HG02870 (cell line): ENCODE data around the gene SCNN1A.

ENCODE experiments used
- ATAC-seq: cut with Tn5 transposase; IDR thresholded peaks from one replicate; pipeline ENCODE4 v1.9.1; 2021; ENCODE audit warnings: mild to moderate bottlenecking, moderate library complexity; ENCODE audit not compliant: unreplicated experiment

Gene SCNN1A

DNA sequence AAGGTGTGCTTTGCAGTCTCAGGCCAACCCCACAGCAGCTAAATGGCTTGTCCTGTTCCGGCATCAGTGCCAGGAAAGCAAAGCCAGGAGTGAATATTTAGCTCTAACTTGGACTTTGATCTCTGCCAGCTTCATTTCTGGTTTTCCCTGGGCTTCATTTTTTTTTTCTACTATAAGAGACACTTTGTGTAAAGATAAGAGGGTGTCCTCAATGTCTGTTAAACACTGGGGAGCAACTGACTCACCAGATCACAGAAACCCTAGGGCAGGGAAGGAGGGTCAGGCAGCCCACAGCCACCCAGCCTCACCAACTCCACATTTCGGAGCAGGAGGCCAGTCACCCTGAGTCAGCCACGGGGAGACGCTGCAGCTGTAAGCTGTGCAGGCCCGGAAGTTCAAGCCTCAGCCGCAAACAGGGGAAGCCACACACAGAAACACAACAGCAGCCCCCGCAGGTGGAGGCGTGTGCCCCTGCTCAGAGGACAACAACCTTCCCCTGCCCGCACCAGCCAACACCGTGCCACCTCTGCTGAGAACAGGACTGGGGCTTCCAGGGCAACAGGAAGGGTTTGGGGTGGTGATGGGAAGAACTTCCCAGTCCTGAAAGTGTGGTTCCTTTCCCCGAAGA, 39.8 kb downstream of the SCNN1A start:
- ATAC-seq: peak; percentile 37

GRCh38 chr12:6334940-6335450, 40.4 kb downstream of the SCNN1A start:
- ATAC-seq: no peak

GRCh38 chr12:6334359-6334758, 41.0 kb downstream of the SCNN1A start:
- no peak for ATAC-seq

GRCh38 chr12:6333566-6333965, 41.8 kb downstream of the SCNN1A start:
- ATAC-seq: no peak

GRCh38 chr12:6333029-6333428, 42.3 kb downstream of the SCNN1A start:
- ATAC-seq: no peak

DNA sequence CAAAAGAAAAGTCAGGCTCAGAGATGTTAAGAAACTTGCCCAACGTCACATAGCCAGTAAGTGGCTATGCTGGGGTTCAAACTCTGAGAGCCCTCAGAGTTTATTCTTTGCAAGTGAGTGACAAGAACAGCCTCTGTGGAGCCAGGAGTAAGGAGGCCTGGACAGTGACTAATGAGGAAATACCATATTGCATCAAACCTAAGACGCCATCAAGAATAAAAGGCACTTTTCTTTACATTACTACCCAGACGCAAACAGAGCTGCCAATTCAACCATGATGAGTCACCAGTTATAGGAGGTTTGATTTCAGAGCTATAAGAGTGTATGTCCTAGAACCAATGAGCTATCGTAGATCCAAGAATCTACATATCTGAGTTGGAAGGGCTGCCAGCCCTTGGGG, 42.9 kb downstream of the SCNN1A start:
- no peak for ATAC-seq

DNA sequence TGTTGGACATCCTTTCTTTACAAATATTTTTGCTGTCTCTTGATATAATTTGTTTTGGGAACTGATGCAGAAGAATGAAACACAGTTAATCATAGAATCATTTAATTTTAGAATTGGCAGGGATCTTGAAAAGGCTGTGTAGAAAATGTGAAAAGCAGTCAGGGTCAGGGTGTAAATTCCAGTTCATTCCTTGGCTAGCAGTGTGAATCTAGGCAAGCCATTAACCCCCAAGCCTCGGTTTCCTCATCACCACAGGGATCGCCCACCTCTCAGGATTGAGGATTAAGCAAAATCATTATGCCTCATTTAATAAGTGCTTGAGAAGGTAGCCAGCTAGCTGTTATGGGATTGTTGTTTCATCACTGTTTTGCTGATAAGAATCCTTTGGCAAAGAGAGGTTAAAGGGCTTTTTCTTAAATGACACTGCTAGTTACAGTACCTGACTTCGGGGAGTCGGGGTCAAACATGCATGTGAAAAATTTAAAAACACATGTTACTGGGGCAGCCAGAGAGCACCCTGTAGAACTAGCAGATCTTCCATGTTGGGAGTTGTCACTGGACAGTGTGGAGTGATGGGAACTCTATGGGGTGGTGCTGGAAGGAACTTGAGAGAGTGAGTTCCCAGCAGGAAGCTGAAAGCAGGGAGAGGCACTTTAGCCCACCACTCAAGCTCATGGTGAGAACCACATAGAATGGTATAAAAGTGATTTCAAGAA, 44.2 kb downstream of the SCNN1A start:
- no peak for ATAC-seq

DNA sequence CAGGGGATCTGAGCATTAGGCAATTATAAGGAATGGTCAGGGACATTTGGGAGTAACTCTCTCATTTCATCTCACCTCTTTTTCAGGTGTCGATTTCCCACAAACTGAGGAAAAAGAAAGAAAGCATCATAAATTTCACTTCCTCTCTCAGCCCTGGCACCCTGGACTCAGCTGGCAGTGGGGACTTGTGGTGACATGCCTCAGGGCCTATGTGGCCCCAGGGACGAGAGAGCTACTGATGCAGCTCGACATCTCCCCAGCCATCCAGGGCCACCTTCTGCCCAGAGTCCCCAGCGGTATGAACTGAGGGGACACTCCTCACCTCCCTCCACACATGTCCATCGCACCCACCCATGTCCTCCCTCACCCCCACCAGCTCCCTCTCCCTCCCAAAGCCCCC, 45.2 kb downstream of the SCNN1A start:
- ATAC-seq: no peak

DNA sequence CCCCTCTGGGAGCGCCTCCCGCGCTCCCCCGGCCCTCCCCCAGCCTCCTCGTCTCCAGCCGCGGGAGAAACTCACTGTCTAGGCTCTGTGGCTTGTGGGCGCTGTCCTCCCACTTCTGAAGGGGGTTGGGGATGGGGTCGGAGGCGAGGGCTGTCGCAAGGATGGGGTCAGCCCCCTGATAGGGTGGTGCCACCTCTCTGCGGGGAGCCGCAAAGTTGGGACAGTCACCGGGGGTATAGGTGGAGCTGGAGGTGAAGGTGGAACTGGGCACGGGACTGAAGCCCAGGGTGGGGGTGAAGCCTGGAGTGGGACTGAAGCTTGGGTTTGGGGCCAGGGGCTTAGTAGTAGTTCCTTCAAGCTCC, 45.7 kb downstream of the SCNN1A start:
- ATAC-seq: no peak

- no peak for ATAC-seq
Measured at GRCh38 chr12:6328945-6329702, 46.2 kb downstream of the SCNN1A start.

DNA sequence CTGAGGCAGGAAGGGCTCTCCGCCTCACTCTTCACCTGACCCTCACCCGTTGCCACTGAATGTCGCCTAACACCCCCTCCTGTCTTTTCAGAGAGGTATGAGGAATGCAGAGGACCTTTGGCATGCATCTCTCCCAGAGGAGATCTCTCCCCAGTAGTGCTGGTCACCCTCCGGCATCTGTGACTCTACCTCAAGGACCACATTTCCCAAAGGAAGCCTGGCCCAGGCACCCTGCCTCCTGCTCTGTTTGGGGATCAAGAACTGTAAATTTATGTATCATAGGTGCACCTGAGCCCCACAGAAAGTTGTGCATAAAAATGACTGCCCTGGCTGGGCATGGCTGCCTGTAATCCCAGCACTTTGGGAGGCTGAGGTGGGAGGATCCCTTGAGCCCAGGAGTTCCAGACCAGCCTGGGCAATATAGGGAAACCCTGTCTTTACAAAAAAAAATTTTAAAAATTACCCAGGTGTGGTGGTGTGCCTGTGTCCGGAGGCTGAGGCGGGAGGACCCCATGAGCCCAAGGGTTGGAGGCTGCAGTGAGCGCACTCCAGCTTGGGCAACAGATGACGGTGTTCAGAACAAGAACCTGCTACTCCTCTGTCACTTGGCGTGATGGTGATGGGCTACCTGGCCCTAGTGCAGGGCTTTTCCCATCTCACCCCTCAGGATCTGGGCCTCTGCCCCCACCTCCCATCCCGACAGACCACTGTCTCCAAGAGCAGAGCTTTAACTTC, 47.2 kb downstream of the SCNN1A start:
- no peak for ATAC-seq

DNA sequence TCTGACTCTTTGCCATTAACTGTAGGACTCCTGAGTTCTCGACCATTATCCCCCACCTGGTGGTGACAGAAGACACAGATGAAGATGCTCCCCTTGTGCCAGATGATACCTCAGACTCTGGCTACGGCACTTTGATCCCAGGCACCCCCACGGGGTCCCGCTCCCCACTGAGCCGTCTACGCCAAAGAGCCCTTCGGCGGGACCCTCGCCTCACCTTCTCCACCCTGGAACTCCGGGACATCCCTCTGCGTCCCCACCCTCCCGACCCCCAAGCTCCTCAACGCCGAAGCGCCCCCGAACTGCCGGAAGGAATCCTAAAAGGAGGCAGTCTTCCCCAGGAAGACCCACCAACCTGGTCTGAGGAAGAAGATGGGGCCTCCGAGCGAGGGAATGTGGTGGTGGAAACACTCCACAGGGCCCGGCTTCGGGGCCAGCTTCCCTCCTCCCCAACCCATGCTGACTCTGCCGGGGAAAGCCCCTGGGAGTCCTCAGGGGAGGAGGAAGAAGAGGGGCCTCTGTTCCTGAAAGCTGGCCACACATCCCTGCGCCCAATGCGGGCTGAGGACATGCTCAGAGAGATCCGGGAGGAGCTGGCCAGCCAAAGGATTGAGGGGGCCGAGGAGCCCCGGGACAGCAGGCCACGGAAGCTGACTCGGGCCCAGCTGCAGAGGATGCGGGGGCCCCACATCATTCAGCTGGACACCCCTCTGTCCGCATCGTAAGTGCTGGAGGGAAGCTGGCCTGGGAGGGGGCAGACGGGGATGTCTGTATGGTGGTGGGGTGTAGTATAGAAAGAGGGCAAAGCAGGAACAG, 47.9 kb downstream of the SCNN1A start:
- ATAC-seq: no peak

- no peak for ATAC-seq
Measured at GRCh38 chr12:6326316-6327228, 48.8 kb downstream of the SCNN1A start.

GRCh38 chr12:6324936-6325750, 50.2 kb downstream of the SCNN1A start:
- no peak for ATAC-seq

- no peak for ATAC-seq
Measured at GRCh38 chr12:6323995-6324711, 51.2 kb downstream of the SCNN1A start.

DNA sequence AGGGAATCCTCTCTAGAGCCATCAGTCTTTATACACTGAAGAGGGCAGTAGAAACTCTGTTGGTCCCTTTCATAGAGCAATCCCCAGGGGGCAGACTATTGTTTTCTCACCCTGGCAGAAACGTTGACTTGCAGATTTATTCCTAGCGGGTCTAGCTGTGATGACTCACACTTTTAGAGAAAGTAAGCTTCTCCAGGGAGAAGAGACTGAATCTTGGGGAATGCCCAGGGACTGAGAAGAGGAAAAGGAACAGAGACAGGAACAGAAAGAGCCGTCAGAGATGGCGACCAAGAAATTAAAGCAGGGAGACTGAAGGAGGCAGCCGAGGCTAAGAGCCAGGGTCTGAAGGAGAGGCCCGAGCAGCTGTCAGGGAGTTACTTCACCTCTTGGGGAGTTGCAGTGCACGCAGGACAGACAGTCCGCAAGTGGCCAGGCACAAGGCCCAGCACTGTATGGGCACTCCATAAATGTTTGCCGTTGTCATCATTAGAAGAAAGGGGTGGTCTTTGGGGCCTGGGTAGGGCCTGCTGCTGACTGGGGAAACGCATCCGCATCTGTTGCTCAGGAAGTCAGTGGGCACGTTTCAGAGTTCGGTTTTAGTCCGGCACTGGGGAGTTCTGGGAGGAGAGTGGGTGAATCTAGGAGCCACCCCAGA, 51.9 kb downstream of the SCNN1A start:
- ATAC-seq: no peak

DNA sequence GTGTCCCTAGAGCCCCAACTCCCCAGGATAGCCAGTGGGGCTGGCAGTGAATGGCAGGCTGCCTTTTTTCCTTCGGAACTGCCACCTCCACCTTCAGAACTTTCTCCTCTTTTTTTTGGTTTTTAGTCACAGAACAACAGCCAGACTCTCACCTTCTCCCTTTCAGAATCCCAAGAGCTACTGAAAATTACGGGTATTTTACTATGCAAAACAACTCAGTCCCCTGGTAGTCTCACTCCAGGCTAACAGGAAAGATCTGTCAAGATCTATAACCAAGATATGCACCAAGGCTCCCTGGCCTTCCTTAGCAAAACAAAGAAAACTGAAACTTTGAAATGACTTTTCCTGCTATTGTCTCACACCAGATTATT, 52.4 kb downstream of the SCNN1A start:
- no peak for ATAC-seq
